Keratinocyte (primary cell): Measurements from ENCODE around the gene TMTC2.

Experiments
- CTCF ChIP-seq, 3 experiments: IDR thresholded peaks in 1 of 3; conservative IDR thresholded peaks in 1 of 3; optimal IDR thresholded peaks in 1 of 3; 2 replicates in 2 of 3; 3 replicates in 1 of 3; pipeline versions ENCODE3 to v1.5.1; 2011; ENCODE audit warnings: low read length in 3 of 3, mild to moderate bottlenecking in 3 of 3, moderate library complexity in 2 of 3, control low read depth in 1 of 3, inconsistent platforms in 1 of 3; ENCODE audit not compliant: insufficient read depth in 2 of 3; ENCODE audit errors: extremely low read depth in 1 of 3
- EZH2 ChIP-seq: IDR thresholded peaks from one replicate; pipeline ENCODE4 v1.6.1; 2012; ENCODE audit warnings: inconsistent platforms, mild to moderate bottlenecking, low read length, moderate library complexity

GRCh38 chr12:82690006-82690405, 3.3 kb downstream of the TMTC2 start:
- no peak for TF ChIP-seq CTCF (optimal IDR thresholded peaks at IDR 0.05 in 1 of 3, IDR thresholded peaks at IDR 0.05 in 1 of 3, conservative IDR thresholded peaks at IDR 0.05 in 1 of 3; ENCODE audit: extremely low read depth in 1 of 3, insufficient read depth in 2 of 3, low read length in 3 of 3)
- TF ChIP-seq EZH2, result no peak
